ENCODE results near the gene HES1. TPM values are rescaled to one million over a fixed set of nuclear protein-coding genes. Genes with fewer than 3 reads are reported as not detected.

Gene HES1
- total RNA-seq, 1 donor from 2014 or later = 36.2 TPM

- DNase-seq (ENCODE audit: low read depth, low spot score) = peak; percentile 85
- TF ChIP-seq CTCF (conservative IDR thresholded peaks at IDR 0.05) = no peak
- Mint-ChIP-seq H3K4me1 (peaks cover 77% of the 10 kb centered on the region), H3K36me3 (ENCODE audit: low read depth) (no peaks in the 10 kb centered on the region), H3K9me3 (no peaks in the 10 kb centered on the region), H3K27ac (ENCODE audit: unreplicated experiment) (peak overlapping the region; percentile 88), H3K27me3 (ENCODE audit: low read depth) (peaks cover 60% of the 10 kb centered on the region), H3K4me3 (peak overlapping the region; percentile 86)
Observed at GRCh38 chr3:194134757-194135515, 1.0 kb upstream of the HES1 start.

GRCh38 chr3:194135516-194135805 lies 487 bp upstream of the HES1 start:
- Mint-ChIP-seq H3K9me3 (no peaks in the 10 kb centered on the region), H3K27ac (ENCODE audit: unreplicated experiment) (peak overlapping the region; percentile 8), H3K4me3 (peak overlapping the region; percentile 98), H3K36me3 (ENCODE audit: low read depth) (no peaks in the 10 kb centered on the region), H3K4me1 (peaks cover 77% of the 10 kb centered on the region), H3K27me3 (ENCODE audit: low read depth) (peaks cover 57% of the 10 kb centered on the region)
- no peak for DNase-seq (ENCODE audit: low read depth, low spot score)
- no peak for TF ChIP-seq CTCF (conservative IDR thresholded peaks at IDR 0.05)

- DNase-seq (ENCODE audit: low read depth, low spot score) = no peak
- H3K4me3 Mint-ChIP-seq = peak overlapping the region; percentile 98
- peaks cover 48% of the 10 kb centered on the region for H3K27me3 Mint-ChIP-seq (ENCODE audit: low read depth)
- no peaks in the 10 kb centered on the region for H3K36me3 Mint-ChIP-seq (ENCODE audit: low read depth)
- H3K9me3 Mint-ChIP-seq = no peaks in the 10 kb centered on the region
- H3K27ac Mint-ChIP-seq (ENCODE audit: unreplicated experiment) = peak overlapping the region; percentile 90
- TF ChIP-seq CTCF (conservative IDR thresholded peaks at IDR 0.05) = no peak
- peaks cover 68% of the 10 kb centered on the region for H3K4me1 Mint-ChIP-seq
Observed at GRCh38 chr3:194136519-194137007, 615 bp downstream of the HES1 start.

GRCh38 chr3:194137008-194137505 lies 1.1 kb downstream of the HES1 start:
- Mint-ChIP-seq H3K27me3 (ENCODE audit: low read depth) (peaks cover 45% of the 10 kb centered on the region), H3K9me3 (no peaks in the 10 kb centered on the region), H3K36me3 (ENCODE audit: low read depth) (no peaks in the 10 kb centered on the region), H3K4me3 (peak overlapping the region; percentile 98), H3K4me1 (peaks cover 67% of the 10 kb centered on the region), H3K27ac (ENCODE audit: unreplicated experiment) (peak overlapping the region; percentile 90)
- peak; percentile 36 for DNase-seq (ENCODE audit: low read depth, low spot score)
- no peak for TF ChIP-seq CTCF (conservative IDR thresholded peaks at IDR 0.05)

GRCh38 chr3:194137506-194138474 lies 1.8 kb downstream of the HES1 start:
- peaks cover 67% of the 10 kb centered on the region for H3K4me1 Mint-ChIP-seq

More at GRCh38 chr3:194137506-194138474, 1.8 kb downstream of the HES1 start:
- TF ChIP-seq CTCF (conservative IDR thresholded peaks at IDR 0.05) = peak; percentile 52
- no peaks in the 10 kb centered on the region for H3K36me3 Mint-ChIP-seq (ENCODE audit: low read depth)
- peaks cover 42% of the 10 kb centered on the region for H3K27me3 Mint-ChIP-seq (ENCODE audit: low read depth)
- DNase-seq (ENCODE audit: low read depth, low spot score) = peak; percentile 33
- H3K9me3 Mint-ChIP-seq = no peaks in the 10 kb centered on the region
- peak overlapping the region; percentile 98 for H3K4me3 Mint-ChIP-seq
- peak overlapping the region; percentile 90 for H3K27ac Mint-ChIP-seq (ENCODE audit: unreplicated experiment)
